Endothelial cell of umbilical vein (primary cell): ENCODE data around the gene COL5A1. TPM values are rescaled to one million over a fixed set of nuclear protein-coding genes. Genes with fewer than 3 reads are reported as not detected.

ENCODE experiments used
- BruUV-seq: library from RNA; stranded (reverse); fragments of 400-500 nt; replicated peaks from 2 replicates; lab custom pipeline; 2021; lab: Mats Ljungman, UMichigan
- CTCF ChIA-PET: fragments of 300-600, 350-600 bp; sonication (Branson Sonifier 250); formaldehyde crosslinking; loops from one replicate; lab custom pipeline; 2021; ENCODE audit warnings: antibody characterized with exemption, inconsistent platforms; lab: Charles Lee
- POLR2A ChIA-PET: fragments of 300-600, 350-600 bp; sonication (Branson Sonifier 250); formaldehyde crosslinking; loops from one replicate; lab custom pipeline; 2021; ENCODE audit warnings: antibody characterized with exemption, inconsistent platforms; lab: Charles Lee
- DNase-seq: peaks from one replicate; pipeline ENCODE4 v3.0.0-alpha.2; 2011; ENCODE audit warnings: low read depth, low spot score
- FAIRE-seq: peaks from 2 replicates; lab custom pipeline; 2011; peaks lifted over from hg19 to GRCh38; lab: Jason Lieb, UNC
- H2AFZ ChIP-seq: 2 replicates; pipeline ENCODE4 v1.6.0; 2012; ENCODE audit warnings: low read depth, low read length, control low read depth, inconsistent platforms
- H3K27ac ChIP-seq: 2 replicates; pipeline ENCODE4 v1.5.1; 2011; ENCODE audit warnings: low read depth, mild to moderate bottlenecking, control low read depth, low read length, moderate library complexity; ENCODE audit not compliant: insufficient read depth
- H3K27me3 ChIP-seq, 2 experiments: 2 replicates each; pipeline versions ENCODE4 v1.6.0 to v1.6.1; 2011; ENCODE audit warnings: low read length in 2 of 2, mixed read lengths in 1 of 2; ENCODE audit not compliant: control insufficient read depth in 2 of 2, insufficient read depth in 2 of 2
- H3K36me3 ChIP-seq, 2 experiments: 2 replicates in 1 of 2; 3 replicates in 1 of 2; pipeline ENCODE4 v1.5.1; 2011; ENCODE audit warnings: low read length in 2 of 2, mild to moderate bottlenecking in 1 of 2, moderate library complexity in 1 of 2; ENCODE audit not compliant: control insufficient read depth in 2 of 2, insufficient read depth in 2 of 2; ENCODE audit errors: extremely low read depth in 1 of 2
- H3K4me1 ChIP-seq: 3 replicates; pipeline ENCODE4 v1.5.1; 2011; ENCODE audit warnings: mild to moderate bottlenecking, low read length; ENCODE audit not compliant: control insufficient read depth, insufficient read depth; ENCODE audit errors: extremely low read depth
- H3K4me2 ChIP-seq: 2 replicates; pipeline ENCODE4 v1.6.1; 2011; ENCODE audit warnings: low read length, control low read depth, mixed read lengths; ENCODE audit not compliant: insufficient read depth
- H3K4me3 ChIP-seq, 3 experiments: fragments of 200-600 bp in 1 of 3; sonication (generic), shearing (Covaris generic) in 1 of 3; replicated peaks in 1 of 3; 2 replicates each; pipeline ENCODE4 v1.5.1; 2011 to 2016; ENCODE audit warnings: control low read depth in 3 of 3, low read length in 3 of 3, mild to moderate bottlenecking in 2 of 3, inconsistent platforms in 1 of 3, low read depth in 1 of 3, moderate library complexity in 1 of 3; ENCODE audit not compliant: insufficient read depth in 1 of 3
- H3K79me2 ChIP-seq: 2 replicates; pipeline ENCODE4 v1.6.0; 2012; ENCODE audit warnings: low read length, inconsistent platforms; ENCODE audit not compliant: control insufficient read depth, insufficient read depth
- H3K9ac ChIP-seq: replicated peaks from 2 replicates; pipeline ENCODE3; 2011; ENCODE audit warnings: low read length, control low read depth; ENCODE audit not compliant: insufficient read depth; ENCODE audit errors: extremely low read depth
- H3K9me1 ChIP-seq: replicated peaks from 3 replicates; pipeline ENCODE4 v1.6.0; 2011; ENCODE audit warnings: mild to moderate bottlenecking, low read length; ENCODE audit not compliant: control insufficient read depth, insufficient read depth; ENCODE audit errors: extremely low read depth
- H3K9me3 ChIP-seq: replicated peaks from 2 replicates; pipeline ENCODE4 v1.5.1; 2012; ENCODE audit warnings: low read length, inconsistent platforms; ENCODE audit not compliant: control insufficient read depth, insufficient read depth
- H4K20me1 ChIP-seq: replicated peaks from 2 replicates; pipeline ENCODE3; 2011; ENCODE audit warnings: mild to moderate bottlenecking, low read length; ENCODE audit not compliant: control insufficient read depth, insufficient read depth; ENCODE audit errors: extremely low read depth
- EZH2 ChIP-seq: IDR thresholded peaks from 2 replicates; pipeline ENCODE4 v1.6.1; 2012; ENCODE audit warnings: borderline replicate concordance, low read depth, mild to moderate bottlenecking, moderate library complexity, low read length, inconsistent platforms; ENCODE audit not compliant: severe bottlenecking
- FOS ChIP-seq: IDR thresholded peaks from 2 replicates; pipeline ENCODE4 v1.6.1; 2011; ENCODE audit warnings: mild to moderate bottlenecking, low read length, moderate library complexity, borderline replicate concordance; ENCODE audit not compliant: insufficient read depth
- GATA2 ChIP-seq: IDR thresholded peaks from 2 replicates; pipeline ENCODE4 v1.7.0; 2011; ENCODE audit warnings: low read depth, mild to moderate bottlenecking, moderate library complexity, mixed read lengths, low read length; ENCODE audit not compliant: insufficient read length, insufficient read depth
- JUN ChIP-seq: IDR thresholded peaks from 2 replicates; pipeline ENCODE4 v1.6.1; 2011; ENCODE audit warnings: borderline replicate concordance, low read depth; ENCODE audit not compliant: insufficient read length, insufficient read depth
- MYC ChIP-seq: IDR thresholded peaks from one replicate; pipeline ENCODE4 v1.6.1; 2011; ENCODE audit warnings: mild to moderate bottlenecking, low read depth, low read length
- POLR2A ChIP-seq: IDR thresholded peaks from 2 replicates; pipeline ENCODE4 v1.6.1; 2012; ENCODE audit warnings: low read depth, mild to moderate bottlenecking, control low read depth, low read length
- POLR2AphosphoS5 ChIP-seq: IDR thresholded peaks from 2 replicates; pipeline ENCODE4 v1.6.1; 2012; ENCODE audit warnings: low read depth, mild to moderate bottlenecking, control low read depth, low read length, moderate library complexity; ENCODE audit not compliant: insufficient read depth
- dilution Hi-C: fragments of 300-500 bp; cut with MboI; formaldehyde crosslinking; loops from one replicate; pipeline ENCODE4 v1.15.0; 2019; ENCODE audit warnings: low sequenced_read_pairs; ENCODE audit not compliant: extremely low pct_ligation_motif_present
- intact Hi-C: fragments of 100-400 bp; cut with micrococcal nuclease; formaldehyde crosslinking; loops from one replicate; pipeline ENCODE4 v1.10.0; 2022
- polyA plus RNA-seq, 4 experiments: library from polyadenylated mRNA; depleted of rRNA in 3 of 4; stranded (reverse) in 3 of 4; unstranded in 1 of 4; fragments of >200 nt; gene quantifications; 2 replicates each; pipeline versions ENCODE4 v1.2.1 to v1.2.3, GENCODE V29; 2011 to 2012; ENCODE audit warnings: missing spikeins in 1 of 4
- total RNA-seq: library from RNA; stranded (reverse); gene quantifications from 2 replicates; pipeline ENCODE4 v1.2.3, GENCODE V29; 2021
- TF ChIP-seq, protein P1 (sequence below), 2 donors: IDR thresholded peaks; 1 replicate in 1 of 2; 2 replicates in 1 of 2; pipeline ENCODE4 v1.5.1; 2011; ENCODE audit warnings: low read length in 2 of 2, mild to moderate bottlenecking in 2 of 2, moderate library complexity in 2 of 2, control low read depth in 1 of 2, inconsistent platforms in 1 of 2, low read depth in 1 of 2; ENCODE audit not compliant: insufficient read depth in 1 of 2; ENCODE audit errors: extremely low read depth in 1 of 2
- TF ChIP-seq, protein P2 (sequence below): IDR thresholded peaks from 2 replicates; pipeline ENCODE4 v1.6.1; 2011; ENCODE audit not compliant: insufficient read depth, insufficient read length

COL5A1 gene
- total and polyA plus RNA-seq, 2 donors (not counting 3 experiments of a cell fraction or from before 2014, with no cell fraction given): 97.4 to 175 TPM

GRCh38 chr9:134883040-134883782 is 241.6 kb downstream of the COL5A1 start:
- dilution Hi-C loops: no loop called here
- peaks cover 0 to 2% of the 10 kb centered on the region in 2 experiments for H3K27me3 ChIP-seq
- CTCF ChIA-PET: no interaction called here

GRCh38 chr9:134884492-134884891 is 242.9 kb downstream of the COL5A1 start:
- ChIA-PET CTCF (no interaction called here), POLR2A (no interaction called here)
- Histone ChIP-seq H3K27me3 (peaks cover 0 to 2% of the 10 kb centered on the region in 2 experiments), H3K4me1 (no peaks in the 10 kb centered on the region), H3K9me3 (no peaks in the 10 kb centered on the region), H3K9me1 (no peaks in the 10 kb centered on the region), H3K27ac (no peak overlapping the region), H3K79me2 (no peaks in the 10 kb centered on the region), H3K4me2 (no peak overlapping the region), H3K36me3 (no peaks in the 10 kb centered on the region), H3K4me3 (no peak overlapping the region), H3K9ac (no peak overlapping the region), H2AFZ (no peak overlapping the region), H4K20me1 (no peaks in the 10 kb centered on the region)
- BruUV-seq: no TSS peak
- DNase-seq (no peak), FAIRE-seq (no peak)
- TF ChIP-seq GATA2: no peak
- TF ChIP-seq, protein P1, sequence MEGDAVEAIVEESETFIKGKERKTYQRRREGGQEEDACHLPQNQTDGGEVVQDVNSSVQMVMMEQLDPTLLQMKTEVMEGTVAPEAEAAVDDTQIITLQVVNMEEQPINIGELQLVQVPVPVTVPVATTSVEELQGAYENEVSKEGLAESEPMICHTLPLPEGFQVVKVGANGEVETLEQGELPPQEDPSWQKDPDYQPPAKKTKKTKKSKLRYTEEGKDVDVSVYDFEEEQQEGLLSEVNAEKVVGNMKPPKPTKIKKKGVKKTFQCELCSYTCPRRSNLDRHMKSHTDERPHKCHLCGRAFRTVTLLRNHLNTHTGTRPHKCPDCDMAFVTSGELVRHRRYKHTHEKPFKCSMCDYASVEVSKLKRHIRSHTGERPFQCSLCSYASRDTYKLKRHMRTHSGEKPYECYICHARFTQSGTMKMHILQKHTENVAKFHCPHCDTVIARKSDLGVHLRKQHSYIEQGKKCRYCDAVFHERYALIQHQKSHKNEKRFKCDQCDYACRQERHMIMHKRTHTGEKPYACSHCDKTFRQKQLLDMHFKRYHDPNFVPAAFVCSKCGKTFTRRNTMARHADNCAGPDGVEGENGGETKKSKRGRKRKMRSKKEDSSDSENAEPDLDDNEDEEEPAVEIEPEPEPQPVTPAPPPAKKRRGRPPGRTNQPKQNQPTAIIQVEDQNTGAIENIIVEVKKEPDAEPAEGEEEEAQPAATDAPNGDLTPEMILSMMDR (IDR thresholded peaks at IDR 0.05; ENCODE audit: extremely low read depth in 1 of 2, insufficient read depth in 1 of 2, low read depth in 1 of 2, low read length in 2 of 2): no peak
- TF ChIP-seq MYC: no peak
- no peak for TF ChIP-seq FOS
- TF ChIP-seq EZH2: no peak
- no peak for TF ChIP-seq POLR2AphosphoS5
- TF ChIP-seq JUN: no peak
- no peak for TF ChIP-seq POLR2A
- TF ChIP-seq, protein P2, sequence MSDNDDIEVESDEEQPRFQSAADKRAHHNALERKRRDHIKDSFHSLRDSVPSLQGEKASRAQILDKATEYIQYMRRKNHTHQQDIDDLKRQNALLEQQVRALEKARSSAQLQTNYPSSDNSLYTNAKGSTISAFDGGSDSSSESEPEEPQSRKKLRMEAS: no peak
- intact Hi-C loops: no loop called here
- dilution Hi-C loops: no loop called here

More at GRCh38 chr9:134883040-134883782, 241.6 kb downstream of the COL5A1 start:
- no peaks in the 10 kb centered on the region for H3K9me3 ChIP-seq
- no peak overlapping the region for H3K9ac ChIP-seq
- no peak for FAIRE-seq
- H4K20me1 ChIP-seq: no peaks in the 10 kb centered on the region
- DNase-seq: no peak
- no peak overlapping the region for H3K4me2 ChIP-seq
- TF ChIP-seq POLR2A (no peak), GATA2 (no peak), FOS (no peak)
- TF ChIP-seq, protein P2: no peak
- no peaks in the 10 kb centered on the region for H3K9me1 ChIP-seq
- H3K36me3 ChIP-seq: no peaks in the 10 kb centered on the region
- no peak overlapping the region for H3K27ac ChIP-seq
- no peak overlapping the region for H3K4me3 ChIP-seq
- POLR2A ChIA-PET: no interaction called here
- H3K79me2 ChIP-seq: no peaks in the 10 kb centered on the region
- no peaks in the 10 kb centered on the region for H3K4me1 ChIP-seq
- intact Hi-C loops: no loop called here
- H2AFZ ChIP-seq: no peak overlapping the region
- no TSS peak for BruUV-seq
